Cardiac muscle cell (in vitro differentiated cells and primary cell): Measurements from ENCODE around the gene TOX2. TPM values are rescaled to one million over a fixed set of nuclear protein-coding genes. Genes with fewer than 3 reads are reported as not detected.

Experiments used
- DNase-seq, 2 donors: peaks; one replicate each; pipeline versions ENCODE4 v3.0.0 to v3.0.0-alpha.2; 2010 to 2017; ENCODE audit warnings: low read depth in 1 of 2, low spot score in 1 of 2
- H3K27ac ChIP-seq: fragments of 200-600 bp; sonication (generic); 2 replicates; pipeline ENCODE4 v1.5.1; 2016
- H3K27me3 ChIP-seq: fragments of 200-600 bp; sonication (generic); 2 replicates; pipeline ENCODE4 v1.6.0; 2016; ENCODE audit warnings: control low read depth
- H3K36me3 ChIP-seq: fragments of 200-600 bp; sonication (generic); 2 replicates; pipeline ENCODE4 v1.5.1; 2016; ENCODE audit warnings: control low read depth
- H3K4me1 ChIP-seq: fragments of 200-600 bp; sonication (generic); 2 replicates; pipeline ENCODE4 v1.8.1; 2017; ENCODE audit warnings: low read depth, mild to moderate bottlenecking, mixed run types
- H3K4me3 ChIP-seq: fragments of 200-600 bp; sonication (generic); 2 replicates; pipeline ENCODE4 v1.5.1; 2016; ENCODE audit warnings: mild to moderate bottlenecking
- H3K9me3 ChIP-seq: fragments of 200-600 bp; sonication (generic); 2 replicates; pipeline ENCODE4 v1.5.1; 2017; ENCODE audit warnings: low read depth, mild to moderate bottlenecking, control low read depth
- CTCF ChIP-seq: IDR thresholded peaks from 2 replicates; pipeline ENCODE4 v1.5.1; 2012; ENCODE audit warnings: low read depth, mild to moderate bottlenecking, low read length
- polyA plus RNA-seq: library from polyadenylated mRNA; unstranded; fragments of >200 nt; fragmentation: Nextera tagmentation; extraction: Ambion mirVana; gene quantifications from 2 replicates; pipeline ENCODE4 v1.2.1, GENCODE V29; 2016
- total RNA-seq: library from RNA; depleted of rRNA; stranded (reverse); fragments of >200 nt; gene quantifications from 2 replicates; pipeline ENCODE4 v1.2.3, GENCODE V29; 2016

The TOX2 gene
- total and polyA plus RNA-seq, 2 experiments from 2014 or later: 0.09 to 0.32 TPM

- TF ChIP-seq CTCF: no peak
- H3K4me1 ChIP-seq: no peaks in the 10 kb centered on the region
- H3K9me3 ChIP-seq: no peaks in the 10 kb centered on the region
- no peak overlapping the region for H3K4me3 ChIP-seq
- H3K27ac ChIP-seq: no peak overlapping the region
- DNase-seq: no peak
- H3K36me3 ChIP-seq: no peaks in the 10 kb centered on the region
- no peaks in the 10 kb centered on the region for H3K27me3 ChIP-seq
Observed at GRCh38 chr20:43988451-43988850, 73.8 kb downstream of the TOX2 start.

GRCh38 chr20:43988867-43989266, 74.2 kb downstream of the TOX2 start:
- H3K9me3 ChIP-seq: no peaks in the 10 kb centered on the region
- no peak for DNase-seq
- no peaks in the 10 kb centered on the region for H3K36me3 ChIP-seq
- H3K4me1 ChIP-seq: no peaks in the 10 kb centered on the region
- TF ChIP-seq CTCF: no peak
- H3K4me3 ChIP-seq: no peak overlapping the region
- H3K27ac ChIP-seq: no peak overlapping the region
- H3K27me3 ChIP-seq: no peaks in the 10 kb centered on the region

GRCh38 chr20:43991261-43991660, 76.6 kb downstream of the TOX2 start:
- TF ChIP-seq CTCF: no peak
- H3K36me3 ChIP-seq: no peaks in the 10 kb centered on the region
- no peak for DNase-seq

GRCh38 chr20:43991982-43992381, 77.3 kb downstream of the TOX2 start:
- Histone ChIP-seq H3K27me3 (no peaks in the 10 kb centered on the region), H3K9me3 (no peaks in the 10 kb centered on the region), H3K4me3 (no peak overlapping the region), H3K4me1 (no peaks in the 10 kb centered on the region), H3K27ac (no peak overlapping the region), H3K36me3 (no peaks in the 10 kb centered on the region)
- no peak for TF ChIP-seq CTCF
- DNase-seq: no peak

More at GRCh38 chr20:43991261-43991660, 76.6 kb downstream of the TOX2 start:
- H3K4me3 ChIP-seq: no peak overlapping the region
- H3K4me1 ChIP-seq: no peaks in the 10 kb centered on the region
- H3K9me3 ChIP-seq: no peaks in the 10 kb centered on the region
- no peak overlapping the region for H3K27ac ChIP-seq
- H3K27me3 ChIP-seq: no peaks in the 10 kb centered on the region

- H3K27me3 ChIP-seq: no peaks in the 10 kb centered on the region
- H3K9me3 ChIP-seq: no peaks in the 10 kb centered on the region
- no peak overlapping the region for H3K4me3 ChIP-seq
- H3K4me1 ChIP-seq: no peaks in the 10 kb centered on the region
- TF ChIP-seq CTCF: no peak
- no peaks in the 10 kb centered on the region for H3K36me3 ChIP-seq
- no peak for DNase-seq
- H3K27ac ChIP-seq: no peak overlapping the region
Observed at GRCh38 chr20:43992885-43993284, 78.2 kb downstream of the TOX2 start.

- DNase-seq: no peak
- Histone ChIP-seq H3K36me3 (no peaks in the 10 kb centered on the region), H3K27me3 (no peaks in the 10 kb centered on the region), H3K27ac (no peak overlapping the region), H3K4me1 (no peaks in the 10 kb centered on the region), H3K9me3 (no peaks in the 10 kb centered on the region), H3K4me3 (no peak overlapping the region)
- no peak for TF ChIP-seq CTCF
Observed at GRCh38 chr20:43993560-43993959, 78.9 kb downstream of the TOX2 start.
